CD4-positive, CD25-positive, alpha-beta regulatory T cell (primary cell): Measurements from ENCODE around the gene TALDO1. TPM values are rescaled to one million over a fixed set of nuclear protein-coding genes. Genes with fewer than 3 reads are reported as not detected.

ENCODE experiments used
- ATAC-seq, 2 donors: fragments of 150-1000 bp; cut with Tn5 transposase; one replicate each; pipeline ENCODE4 v1.10.0; 2021; ENCODE audit warnings: low read depth in 2 of 2, moderate number of reproducible peaks in 2 of 2, moderate library complexity in 1 of 2
- DNase-seq, 3 donors: peaks; one replicate each; pipeline versions ENCODE4 v3.0.0 to v3.0.0-alpha.2; 2012 to 2022; ENCODE audit warnings: mixed read lengths in 1 of 3
- H3K27ac ChIP-seq: one replicate; pipeline ENCODE4 v1.7.0; 2013; ENCODE audit warnings: mild to moderate bottlenecking, low read length; ENCODE audit not compliant: insufficient read depth, poor library complexity, severe bottlenecking
- H3K27me3 ChIP-seq: one replicate; pipeline ENCODE4 v1.7.0; 2013; ENCODE audit warnings: low read length; ENCODE audit not compliant: control insufficient read depth, insufficient read depth
- H3K36me3 ChIP-seq: one replicate; pipeline ENCODE4 v1.7.0; 2013; ENCODE audit warnings: mild to moderate bottlenecking, low read length, moderate library complexity; ENCODE audit not compliant: control insufficient read depth, insufficient read depth
- H3K4me1 ChIP-seq: 2 replicates; pipeline ENCODE4 v1.7.0; 2013; ENCODE audit warnings: mild to moderate bottlenecking, low read length; ENCODE audit not compliant: insufficient read depth, control insufficient read depth, poor library complexity, severe bottlenecking
- H3K4me3 ChIP-seq: one replicate; pipeline ENCODE4 v1.7.0; 2013; ENCODE audit warnings: low read depth, mild to moderate bottlenecking, low read length, moderate library complexity
- H3K9me3 ChIP-seq, 2 experiments: 1 replicate in 1 of 2; 2 replicates in 1 of 2; pipeline ENCODE4 v1.7.0; 2013; ENCODE audit warnings: low read length in 2 of 2, mild to moderate bottlenecking in 1 of 2, moderate library complexity in 1 of 2; ENCODE audit not compliant: control insufficient read depth in 2 of 2
- H3K27ac Mint-ChIP-seq, 3 donors: one replicate each; pipeline ENCODE4 v1.8.0; 2020 to 2022; ENCODE audit warnings: mild to moderate bottlenecking in 3 of 3, mixed read lengths in 3 of 3, moderate library complexity in 2 of 3
- H3K27me3 Mint-ChIP-seq: one replicate; pipeline ENCODE4 v1.8.0; 2022; ENCODE audit warnings: mild to moderate bottlenecking, mixed read lengths
- H3K36me3 Mint-ChIP-seq: one replicate; pipeline ENCODE4 v1.8.0; 2020; ENCODE audit warnings: mixed read lengths
- H3K4me1 Mint-ChIP-seq, 4 donors: one replicate each; pipeline ENCODE4 v1.8.0; 2020 to 2022; ENCODE audit warnings: mixed read lengths in 4 of 4, mild to moderate bottlenecking in 1 of 4
- H3K4me3 Mint-ChIP-seq, 4 donors: one replicate each; pipeline ENCODE4 v1.8.0; 2020 to 2022; ENCODE audit warnings: mild to moderate bottlenecking in 4 of 4, mixed read lengths in 4 of 4, moderate library complexity in 3 of 4
- H3K9me3 Mint-ChIP-seq, 7 donors: one replicate each; pipeline ENCODE4 v1.8.0; 2020 to 2022; ENCODE audit warnings: mixed read lengths in 7 of 7, mild to moderate bottlenecking in 3 of 7, moderate library complexity in 2 of 7
- polyA plus RNA-seq, 4 donors: library from polyadenylated mRNA; unstranded; fragments of 300-500 nt; fragmentation: Illumina TruSeq; gene quantifications; one replicate each; pipeline ENCODE4 v1.2.3, GENCODE V29; 2021
- total RNA-seq: library from RNA; stranded (reverse); gene quantifications from one replicate; pipeline ENCODE4 v1.2.3, GENCODE V29; 2022

The TALDO1 gene
- total and polyA plus RNA-seq, 5 donors from 2014 or later: 68.3 to 274 (median 228) TPM

DNA sequence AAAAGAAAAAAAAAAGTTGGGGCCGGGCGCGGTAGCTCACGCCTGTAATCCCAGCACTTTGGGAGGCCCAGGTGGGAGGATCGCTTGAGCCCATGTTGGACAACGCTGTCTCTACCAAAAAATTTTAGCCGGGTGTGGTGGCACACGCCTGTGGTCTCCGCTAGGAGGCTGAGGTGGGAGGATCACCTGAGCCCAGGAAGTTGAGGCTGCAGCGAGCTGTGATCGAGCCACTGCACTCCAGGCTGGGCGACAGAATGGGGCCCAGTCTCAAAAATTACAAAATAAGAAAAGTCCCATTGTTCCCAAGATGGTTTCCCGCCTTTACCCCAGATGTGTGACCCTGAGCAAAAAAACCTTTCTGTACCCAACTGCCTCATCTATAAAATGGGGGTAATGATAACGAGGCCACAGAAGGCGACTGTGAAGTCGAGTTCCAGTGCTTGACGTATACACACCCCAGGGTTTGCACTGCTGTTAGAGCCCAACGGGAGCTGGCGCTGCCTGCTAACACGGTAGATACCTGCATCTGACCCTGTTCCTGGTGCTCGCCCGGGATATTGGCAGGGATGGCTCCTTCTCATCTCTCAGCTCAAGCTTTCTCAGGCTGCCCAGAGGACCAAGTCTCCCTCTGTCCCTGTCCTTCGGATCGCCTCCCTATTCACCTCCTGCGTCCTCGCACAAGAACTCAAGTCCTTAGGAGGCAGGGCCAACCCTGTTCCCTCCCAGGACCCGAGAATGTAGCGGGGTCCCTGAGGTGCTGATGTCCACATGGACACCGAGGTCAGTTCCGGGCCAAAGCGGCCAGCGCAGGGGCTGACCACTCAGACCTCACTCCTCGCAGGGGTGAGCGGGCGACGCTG is 61.4 kb downstream of the TALDO1 start:
- peaks cover 22% of the 10 kb centered on the region for H3K36me3 ChIP-seq
- ATAC-seq: no peak
- peak in 2 of 3 donors; percentile 29 to 51 for DNase-seq
- peak overlapping the region; percentile 94 to 98 (median 96) for H3K4me3 Mint-ChIP-seq
- peaks cover 6 to 57% (median 17%) of the 10 kb centered on the region in 4 donors for H3K4me1 Mint-ChIP-seq
- H3K9me3 Mint-ChIP-seq: no peaks in the 10 kb centered on the region
- H3K27me3 Mint-ChIP-seq: peaks cover 4% of the 10 kb centered on the region
- H3K27ac ChIP-seq: peak overlapping the region; percentile 95
- H3K4me1 ChIP-seq: peaks cover 50% of the 10 kb centered on the region
- H3K4me3 ChIP-seq: peak overlapping the region; percentile 76
- H3K27me3 ChIP-seq: no peaks in the 10 kb centered on the region
- H3K27ac Mint-ChIP-seq: peak overlapping the region; percentile 93 to 99 (median 97)
- H3K36me3 Mint-ChIP-seq: peaks cover 5% of the 10 kb centered on the region
- H3K9me3 ChIP-seq: no peaks in the 10 kb centered on the region

DNA sequence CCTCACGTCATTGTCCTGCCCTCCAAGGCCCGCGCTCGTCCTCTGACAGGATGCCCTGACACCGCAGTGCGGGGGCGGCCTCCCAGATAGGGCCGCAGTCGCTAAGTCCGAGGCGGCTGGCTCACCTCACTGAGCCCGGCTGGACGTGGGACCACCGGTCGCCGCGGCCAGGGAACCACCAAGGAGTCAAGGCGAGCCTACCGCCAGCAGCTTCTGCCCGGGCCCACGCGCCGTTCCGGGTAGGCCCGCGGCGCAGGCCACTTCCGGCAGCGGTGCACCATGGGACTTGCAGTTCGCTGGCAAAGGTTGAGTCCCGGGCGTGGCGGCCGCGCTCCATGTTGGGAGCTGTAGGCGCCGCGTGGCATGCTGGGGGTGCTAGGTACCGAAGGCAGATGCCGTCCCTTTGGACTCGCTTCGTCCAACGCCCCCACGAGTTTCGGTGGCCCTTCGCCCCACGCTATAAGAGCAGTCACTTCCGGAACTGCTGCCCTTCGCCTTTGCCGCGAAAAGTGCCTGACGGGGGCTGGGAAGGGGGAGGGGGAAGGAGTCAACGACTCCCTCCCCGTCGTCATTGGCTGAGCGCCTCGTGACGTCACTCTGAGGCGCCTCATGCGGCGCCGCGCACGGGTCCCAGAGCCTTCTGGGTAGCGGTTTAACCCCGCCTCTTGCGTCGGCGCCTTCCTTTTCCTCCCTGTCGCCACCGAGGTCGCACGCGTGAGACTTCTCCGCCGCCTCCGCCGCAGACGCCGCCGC is 62.2 kb downstream of the TALDO1 start, which contains the start of gene RPLP2:
Gene RPLP2 (plus strand): TSS at position 681 of the 753 bp plus-strand sequence. CDS start 268 bp downstream, outside the sequence.
- Histone ChIP-seq H3K4me1 (peaks cover 42% of the 10 kb centered on the region), H3K36me3 (peaks cover 22% of the 10 kb centered on the region), H3K27ac (peak within 1 kb of the TSS; percentile 95), H3K4me3 (peak within 1 kb of the TSS; percentile 76), H3K9me3 (no peaks in the 10 kb centered on the region), H3K27me3 (no peaks in the 10 kb centered on the region)
- Mint-ChIP-seq H3K4me1 (peaks cover 6 to 49% (median 17%) of the 10 kb centered on the region in 4 donors), H3K27ac (peak within 1 kb of the TSS; percentile 93 to 99 (median 97)), H3K27me3 (peaks cover 4% of the 10 kb centered on the region), H3K9me3 (no peaks in the 10 kb centered on the region), H3K36me3 (peaks cover 5% of the 10 kb centered on the region), H3K4me3 (peak within 1 kb of the TSS; percentile 94 to 98 (median 96))
- DNase-seq (peak; percentile 97 to 98 (median 98)), ATAC-seq (peak; percentile 86 to 89)

DNA sequence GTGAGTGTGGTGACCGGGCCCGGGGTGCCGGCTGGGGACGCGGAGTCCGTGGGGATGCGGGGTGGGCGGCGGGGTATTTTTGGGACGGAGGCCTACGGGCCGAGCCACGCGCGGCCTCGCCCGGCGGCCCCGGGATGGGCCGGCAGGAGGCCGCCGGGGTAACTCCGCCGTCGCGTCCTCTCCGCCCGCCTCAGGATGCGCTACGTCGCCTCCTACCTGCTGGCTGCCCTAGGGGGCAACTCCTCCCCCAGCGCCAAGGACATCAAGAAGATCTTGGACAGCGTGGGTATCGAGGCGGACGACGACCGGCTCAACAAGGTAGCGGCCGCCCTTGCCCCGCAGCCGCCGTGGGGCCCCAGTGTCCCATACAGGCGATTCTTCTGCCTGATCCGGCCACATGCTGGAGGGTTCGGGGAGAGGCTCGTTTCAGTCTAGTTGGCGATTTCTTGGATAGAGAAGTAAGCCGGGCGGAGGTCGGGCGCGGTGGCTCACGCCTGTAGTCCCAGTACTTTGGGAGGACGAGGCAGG is 62.8 kb downstream of the TALDO1 start:
- peak overlapping the region; percentile 93 to 99 (median 97) for H3K27ac Mint-ChIP-seq
- H3K9me3 ChIP-seq: no peaks in the 10 kb centered on the region
- H3K36me3 Mint-ChIP-seq: peaks cover 5% of the 10 kb centered on the region
- peaks cover 37% of the 10 kb centered on the region for H3K4me1 ChIP-seq
- H3K36me3 ChIP-seq: peaks cover 22% of the 10 kb centered on the region
- H3K4me1 Mint-ChIP-seq: peaks cover 6 to 47% (median 17%) of the 10 kb centered on the region in 4 donors
- H3K4me3 Mint-ChIP-seq: peak overlapping the region; percentile 94 to 98 (median 96)
- H3K27me3 Mint-ChIP-seq: peaks cover 4% of the 10 kb centered on the region
- H3K27me3 ChIP-seq: no peaks in the 10 kb centered on the region
- H3K27ac ChIP-seq: peak overlapping the region; percentile 95
- H3K9me3 Mint-ChIP-seq: no peaks in the 10 kb centered on the region
- H3K4me3 ChIP-seq: peak overlapping the region; percentile 59
- DNase-seq: no peak
- peak in 1 of 2 donors; percentile 10 for ATAC-seq

DNA sequence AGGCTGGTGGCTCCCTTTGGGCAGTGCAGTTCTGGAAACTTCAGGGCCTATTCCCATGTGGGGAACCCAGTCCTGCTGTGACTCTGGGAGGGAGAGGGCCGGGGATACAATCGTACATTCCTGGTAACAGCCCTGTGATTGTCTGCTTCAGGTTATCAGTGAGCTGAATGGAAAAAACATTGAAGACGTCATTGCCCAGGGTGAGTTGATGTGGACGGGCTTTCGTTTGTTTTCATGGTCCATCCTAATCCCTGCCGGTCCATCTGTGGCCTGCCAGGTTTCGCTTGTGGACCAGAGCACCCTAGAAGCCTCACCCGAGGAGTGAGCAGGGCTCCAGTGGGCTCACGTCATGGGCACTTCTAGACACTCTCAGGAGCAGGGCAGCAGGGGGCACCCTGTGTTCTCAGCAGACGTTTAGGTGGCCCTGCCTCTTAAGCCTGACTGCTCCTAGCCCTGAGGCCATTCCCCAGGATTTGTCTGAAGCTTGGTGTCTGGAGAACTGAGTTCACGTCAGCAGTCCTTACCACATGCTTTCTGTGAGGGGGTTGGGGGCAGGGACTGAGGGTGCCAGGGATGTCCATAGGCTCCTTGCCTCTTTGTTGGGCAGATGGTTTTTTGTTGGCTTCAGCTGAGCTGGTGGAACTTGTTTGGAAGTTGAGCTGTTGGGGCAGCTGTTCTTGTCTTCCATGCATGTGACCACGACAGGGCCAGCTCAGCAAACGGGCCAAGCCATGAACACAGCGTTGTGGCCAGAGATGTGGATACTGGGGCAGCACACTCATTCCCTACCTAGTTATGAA is 64.4 kb downstream of the TALDO1 start:
- Histone ChIP-seq H3K4me3 (peak overlapping the region; percentile 59), H3K9me3 (no peaks in the 10 kb centered on the region), H3K36me3 (peaks cover 22% of the 10 kb centered on the region), H3K4me1 (peaks cover 31% of the 10 kb centered on the region), H3K27ac (peak overlapping the region; percentile 95), H3K27me3 (no peaks in the 10 kb centered on the region)
- DNase-seq (no peak), ATAC-seq (no peak)
- Mint-ChIP-seq H3K36me3 (peaks cover 5% of the 10 kb centered on the region), H3K27me3 (peaks cover 4% of the 10 kb centered on the region), H3K9me3 (no peaks in the 10 kb centered on the region), H3K4me1 (peaks cover 6 to 45% (median 17%) of the 10 kb centered on the region in 4 donors), H3K27ac (peak overlapping the region in 2 of 3 donors; percentile 42 to 74), H3K4me3 (peak overlapping the region; percentile 82 to 96 (median 88))

DNA sequence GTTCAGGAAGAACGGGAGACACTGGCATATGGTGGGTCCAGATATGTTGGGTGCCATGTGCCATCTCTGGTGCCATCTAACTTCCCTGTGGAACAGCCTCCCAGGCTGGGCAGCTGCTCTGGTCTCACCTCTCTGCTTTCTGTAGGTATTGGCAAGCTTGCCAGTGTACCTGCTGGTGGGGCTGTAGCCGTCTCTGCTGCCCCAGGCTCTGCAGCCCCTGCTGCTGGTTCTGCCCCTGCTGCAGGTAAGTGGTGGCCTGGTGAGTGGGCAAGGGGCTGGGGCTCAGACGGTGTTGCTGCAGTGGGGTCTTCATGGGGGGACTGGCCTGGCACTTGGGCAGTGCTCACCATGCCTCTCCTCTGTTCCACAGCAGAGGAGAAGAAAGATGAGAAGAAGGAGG is 65.1 kb downstream of the TALDO1 start:
- no peaks in the 10 kb centered on the region for H3K27me3 ChIP-seq
- no peak for ATAC-seq
- Mint-ChIP-seq H3K9me3 (no peaks in the 10 kb centered on the region), H3K4me1 (peaks cover 6 to 45% (median 17%) of the 10 kb centered on the region in 4 donors), H3K4me3 (peak overlapping the region; percentile 50 to 96 (median 70)), H3K27ac (peak overlapping the region in 1 of 3 donors; percentile 25), H3K36me3 (peaks cover 5% of the 10 kb centered on the region), H3K27me3 (peaks cover 4% of the 10 kb centered on the region)
- peaks cover 31% of the 10 kb centered on the region for H3K4me1 ChIP-seq
- H3K9me3 ChIP-seq: no peaks in the 10 kb centered on the region
- H3K36me3 ChIP-seq: peaks cover 22% of the 10 kb centered on the region
- H3K4me3 ChIP-seq: no peak overlapping the region
- DNase-seq: no peak
- no peak overlapping the region for H3K27ac ChIP-seq

DNA sequence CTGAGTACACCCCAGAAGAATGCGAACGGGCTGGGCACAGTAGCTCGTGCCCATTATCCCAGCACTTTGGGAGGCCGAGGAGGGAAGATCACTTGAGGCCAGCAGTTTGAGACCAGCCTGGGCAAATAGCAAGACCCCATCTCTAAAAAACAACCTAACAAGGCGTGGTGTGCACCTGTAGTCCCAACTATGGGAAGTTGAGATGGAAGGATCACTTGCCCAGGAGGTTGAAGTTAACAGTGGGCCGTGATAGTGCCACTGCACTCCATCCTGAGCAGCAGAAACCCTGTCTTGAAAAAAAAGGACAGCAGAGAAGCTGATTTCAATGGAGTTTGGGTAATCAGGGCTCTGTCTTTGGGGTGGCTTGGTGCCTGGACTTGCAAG is 65.8 kb downstream of the TALDO1 start:
- H3K36me3 ChIP-seq: peaks cover 22% of the 10 kb centered on the region
- H3K27ac Mint-ChIP-seq: peak overlapping the region in 1 of 3 donors; percentile 5
- H3K27me3 ChIP-seq: no peaks in the 10 kb centered on the region
- H3K9me3 ChIP-seq: no peaks in the 10 kb centered on the region
- no peak overlapping the region for H3K27ac ChIP-seq
- H3K4me1 Mint-ChIP-seq: peaks cover 6 to 41% (median 13%) of the 10 kb centered on the region in 4 donors
- H3K4me1 ChIP-seq: peaks cover 31% of the 10 kb centered on the region
- peak overlapping the region in 1 of 4 donors; percentile 96 for H3K4me3 Mint-ChIP-seq
- peaks cover 4% of the 10 kb centered on the region for H3K27me3 Mint-ChIP-seq
- ATAC-seq: no peak
- H3K4me3 ChIP-seq: no peak overlapping the region
- DNase-seq: no peak
- no peaks in the 10 kb centered on the region for H3K9me3 Mint-ChIP-seq
- H3K36me3 Mint-ChIP-seq: peaks cover 5% of the 10 kb centered on the region
